ENCODE data around the gene PARD3.
"Not testable (repeated sequence)": the region's sequence is repeated elsewhere in the genome, so short reads cannot be mapped to it uniquely, and the experiment has no call there.

Gene PARD3

DNA sequence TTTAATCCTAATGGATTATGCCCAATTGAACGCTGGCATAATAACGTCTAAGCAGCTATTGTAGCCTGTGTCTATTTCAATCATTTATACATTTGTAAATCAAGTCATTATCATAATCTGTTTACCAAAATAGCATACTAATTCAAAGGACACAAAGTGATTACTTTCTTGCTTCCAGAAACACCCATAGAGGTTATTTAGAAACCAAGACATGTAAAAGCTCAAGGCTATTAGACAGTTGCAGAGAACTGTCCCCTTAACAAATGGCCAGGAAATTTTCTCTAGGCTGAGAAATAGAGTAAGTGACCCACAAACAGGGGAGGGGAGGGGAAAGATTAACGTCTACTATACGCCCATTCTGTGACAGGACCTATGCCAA lies 455.7 kb downstream of the PARD3 start:
- DNase-seq = no peak

GRCh38 chr10:34358729-34359434 lies 456.2 kb downstream of the PARD3 start:
- DNase-seq = no peak

DNA sequence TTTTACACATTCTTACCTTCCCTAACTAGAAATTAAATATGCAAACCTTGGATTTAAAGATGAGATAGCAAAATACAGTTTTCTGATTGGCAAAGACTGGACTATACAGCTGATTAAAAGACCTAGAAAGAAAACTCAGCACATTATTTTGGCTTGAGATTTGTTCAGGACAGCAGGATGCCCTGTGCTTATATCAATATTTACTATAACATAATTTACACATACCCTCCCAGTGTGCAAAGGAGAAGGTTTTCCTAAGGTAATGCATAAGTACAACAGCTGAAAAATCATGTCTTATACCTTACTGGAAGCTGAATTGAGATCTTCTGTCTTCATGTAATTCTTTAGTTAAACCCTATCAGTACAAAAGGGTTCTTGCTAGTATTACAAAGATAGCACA lies 458.6 kb downstream of the PARD3 start:
- DNase-seq = no peak

DNA sequence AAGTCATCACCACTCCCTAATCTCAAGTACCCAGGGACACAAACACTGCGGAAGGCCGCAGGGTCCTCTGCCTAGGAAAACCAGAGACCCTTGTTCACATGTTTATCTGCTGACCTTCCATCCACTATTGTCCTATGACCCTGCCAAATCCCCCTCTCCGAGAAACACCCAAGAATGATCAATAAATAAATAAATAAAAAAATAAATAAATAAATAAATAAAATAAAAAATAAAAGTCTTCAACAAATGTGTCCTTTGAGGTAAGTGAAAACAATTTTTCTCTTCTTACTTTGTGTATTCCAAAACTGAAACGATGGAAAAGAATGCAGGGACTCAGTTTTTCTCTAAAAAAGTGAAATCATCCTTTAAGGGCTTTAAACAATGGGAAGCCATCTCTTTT lies 461.6 kb downstream of the PARD3 start:
- not testable (repeated sequence) for DNase-seq

DNA sequence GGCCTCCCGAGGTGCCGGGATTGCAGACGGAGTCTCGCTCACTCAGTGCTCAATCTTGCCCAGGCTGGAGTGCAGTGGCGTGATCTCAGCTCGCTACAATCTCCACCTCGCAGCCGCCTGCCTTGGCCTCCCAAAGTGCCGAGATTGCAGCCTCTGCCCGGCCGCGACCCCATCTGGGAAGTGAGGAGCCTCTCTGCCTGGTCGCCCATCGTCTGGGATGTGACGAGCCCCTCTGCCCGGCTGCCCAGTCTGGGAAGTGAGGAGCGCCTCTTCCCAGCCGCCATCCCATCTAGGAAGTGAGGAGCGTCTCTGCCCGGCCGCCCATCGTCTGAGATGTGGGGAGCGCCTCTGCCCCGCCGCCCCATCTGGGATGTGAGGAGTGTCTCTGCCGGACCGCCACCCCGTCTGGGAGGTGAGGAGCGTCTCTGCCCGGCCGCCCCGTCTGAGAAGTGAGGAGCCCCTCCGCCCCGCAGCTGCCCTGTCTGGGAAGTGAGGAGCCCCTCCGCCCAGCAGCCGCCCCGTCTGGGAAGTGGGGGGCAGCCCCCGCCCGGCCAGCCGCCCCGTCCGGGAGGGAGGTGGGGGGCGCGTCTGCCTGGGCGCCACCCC lies 462.4 kb downstream of the PARD3 start:
- DNase-seq = not testable (repeated sequence)

- no peak for DNase-seq
Observed at GRCh38 chr10:34351161-34351560, 463.9 kb downstream of the PARD3 start.

DNA sequence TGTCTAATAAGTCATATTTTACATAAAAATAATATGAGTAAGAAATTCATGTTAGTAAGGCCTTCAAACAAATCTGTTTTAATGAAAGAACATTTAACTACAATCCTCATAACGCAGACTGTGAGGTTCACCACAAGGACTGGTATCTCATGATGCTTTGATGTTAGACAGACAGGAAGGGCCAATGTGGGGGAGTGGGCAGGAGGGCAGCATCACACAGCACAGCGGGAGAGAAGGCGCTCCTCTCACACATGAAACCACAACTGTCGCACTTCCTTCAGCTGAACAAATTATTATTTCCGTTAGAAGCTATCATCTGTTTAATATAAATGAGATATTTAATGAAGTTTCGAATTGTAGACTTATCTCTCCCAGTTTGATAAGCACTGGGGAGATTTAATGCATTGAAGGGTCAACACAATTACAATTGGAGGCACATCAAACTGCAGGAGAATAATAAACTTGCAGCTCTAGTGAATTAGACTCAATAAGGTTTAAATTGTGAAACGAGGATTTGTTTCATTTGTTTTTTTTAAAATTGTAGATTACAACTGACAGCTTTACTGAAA lies 466.1 kb downstream of the PARD3 start:
- DNase-seq = no peak

GRCh38 chr10:34348021-34348420 lies 467.1 kb downstream of the PARD3 start:
- no peak for DNase-seq

DNA sequence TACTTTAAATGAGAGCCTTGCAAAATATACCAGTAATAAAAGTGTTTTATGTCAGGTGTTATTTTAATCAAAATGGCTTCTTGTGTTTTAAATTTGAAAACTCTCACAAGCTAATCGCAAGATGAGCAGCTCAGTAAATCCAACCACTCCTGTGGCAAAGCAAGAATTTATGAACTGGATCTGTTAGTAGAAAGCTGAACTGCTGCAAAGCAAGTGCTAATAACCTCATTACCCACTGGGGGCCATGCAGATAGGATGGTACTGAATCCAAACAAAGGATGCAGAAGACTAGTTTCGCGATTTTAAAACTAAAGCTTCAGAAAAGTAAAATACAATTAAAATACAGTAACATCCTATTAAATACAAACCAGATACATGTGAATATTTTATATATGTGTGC lies 468.0 kb downstream of the PARD3 start:
- DNase-seq = no peak

- no peak for DNase-seq
Observed at GRCh38 chr10:34346516-34347100, 468.5 kb downstream of the PARD3 start.

DNA sequence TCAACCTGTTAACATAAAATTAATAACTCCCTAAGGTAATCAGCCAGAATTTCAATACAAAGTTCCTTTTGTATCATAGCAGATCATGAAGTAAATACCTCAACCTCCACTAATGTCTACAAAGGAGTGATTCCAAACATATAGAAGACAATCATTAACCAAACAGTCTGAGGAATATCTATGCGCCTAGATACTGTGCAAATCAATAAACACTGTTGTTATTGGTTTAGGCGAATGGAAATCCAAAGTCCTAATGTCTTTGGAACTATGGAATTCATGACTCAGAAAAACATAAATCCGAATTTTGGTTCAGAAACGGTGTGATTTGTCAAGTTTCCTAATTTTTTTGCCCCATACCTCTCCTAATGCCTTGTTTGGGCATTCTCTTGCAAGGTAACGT lies 469.7 kb downstream of the PARD3 start:
- DNase-seq = no peak

- no peak for DNase-seq
Observed at GRCh38 chr10:34343764-34344163, 471.3 kb downstream of the PARD3 start.

DNA sequence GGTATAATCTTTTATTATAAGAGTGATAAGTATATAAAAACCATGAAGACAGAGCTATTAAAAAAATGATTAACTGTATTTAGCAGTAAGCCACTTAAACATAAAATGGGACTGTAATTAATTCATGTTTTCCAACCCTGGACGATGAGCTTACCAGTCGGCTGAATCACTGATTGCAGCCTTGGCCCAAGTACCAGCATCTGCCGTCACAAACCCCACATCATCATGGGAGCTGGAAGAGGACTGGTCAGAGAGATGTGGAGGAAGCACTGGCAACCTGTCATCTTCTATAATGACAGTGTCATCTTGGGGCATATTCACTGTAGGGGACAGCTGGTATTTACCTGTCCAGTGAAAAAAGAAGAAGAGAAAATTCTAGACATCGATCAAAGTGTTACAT lies 473.6 kb downstream of the PARD3 start:
- no peak for DNase-seq

- DNase-seq = no peak
Observed at GRCh38 chr10:34340934-34341333, 474.2 kb downstream of the PARD3 start.

- DNase-seq = no peak
Observed at GRCh38 chr10:34339816-34340553, 475.1 kb downstream of the PARD3 start.

DNA sequence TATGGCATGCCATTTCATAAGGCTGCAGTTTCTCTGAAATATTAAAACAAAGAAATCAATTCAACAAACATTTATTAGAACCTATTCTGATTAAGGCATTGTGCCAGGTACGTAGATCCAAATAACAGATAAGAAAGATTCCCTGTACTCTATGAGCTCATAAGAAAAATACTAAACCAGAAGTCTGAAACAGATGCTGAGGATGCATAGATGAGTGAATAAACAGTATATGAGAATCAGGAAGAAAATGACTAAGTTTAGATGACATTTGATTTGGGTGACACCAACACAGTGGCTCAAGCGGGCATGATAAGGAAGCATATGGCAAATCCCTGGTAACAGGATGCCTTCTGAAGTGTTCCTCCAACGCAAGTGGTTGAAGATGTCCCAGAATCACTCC lies 477.2 kb downstream of the PARD3 start:
- no peak for DNase-seq

DNA sequence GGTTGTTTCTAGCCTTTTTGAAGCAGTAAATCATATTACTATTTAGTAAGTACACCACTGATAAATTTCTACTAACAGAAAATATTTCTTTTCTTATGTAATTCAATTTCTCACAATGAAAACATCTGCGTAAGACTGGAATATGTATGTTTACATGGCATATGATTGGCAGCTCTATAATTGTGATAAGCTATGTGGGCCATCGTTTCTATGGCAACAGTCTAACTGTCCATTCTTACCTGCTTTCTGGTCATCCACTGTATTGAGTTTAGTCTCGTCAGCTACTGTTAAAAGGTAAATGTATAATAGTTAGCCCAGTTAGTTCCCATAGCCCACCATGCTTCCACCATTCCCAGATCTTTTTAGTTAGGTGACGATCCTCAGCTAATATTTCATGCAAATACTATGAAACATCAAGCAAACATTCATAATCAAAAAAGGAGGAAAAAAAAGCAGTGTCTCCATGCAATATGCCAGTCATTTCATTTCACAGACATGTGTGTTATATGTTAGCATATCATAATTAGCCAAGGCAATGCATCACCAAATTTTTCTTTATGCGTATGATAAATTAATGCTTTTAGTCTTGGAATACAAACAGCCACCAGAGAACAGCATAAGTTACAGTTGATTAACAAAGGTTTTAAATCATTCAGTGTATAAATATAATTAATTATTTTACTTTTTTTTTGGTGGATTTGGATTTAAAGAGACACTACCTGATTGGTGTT lies 479.0 kb downstream of the PARD3 start:
- no peak for DNase-seq

DNA sequence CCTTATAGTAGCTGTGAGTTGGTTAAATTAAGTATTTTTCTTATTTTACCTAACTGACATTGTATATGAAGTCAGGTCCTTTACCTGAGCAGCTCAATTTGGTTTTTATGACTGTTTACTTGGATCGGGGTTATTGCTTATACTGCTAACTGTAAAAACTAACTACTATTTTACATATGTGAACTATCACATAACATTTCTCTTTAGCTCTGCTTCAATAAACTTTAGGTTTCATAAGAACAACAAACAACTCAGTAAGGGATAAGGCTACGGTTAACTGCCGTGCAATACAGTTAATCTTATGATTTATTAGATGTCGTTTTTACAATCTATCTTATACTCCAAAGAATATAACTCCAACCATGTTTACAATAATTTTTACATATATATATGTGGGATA lies 480.2 kb downstream of the PARD3 start:
- DNase-seq = no peak

- DNase-seq = no peak
Observed at GRCh38 chr10:34333513-34333912, 481.6 kb downstream of the PARD3 start.

GRCh38 chr10:34327184-34327583 lies 487.9 kb downstream of the PARD3 start:
- DNase-seq = no peak

DNA sequence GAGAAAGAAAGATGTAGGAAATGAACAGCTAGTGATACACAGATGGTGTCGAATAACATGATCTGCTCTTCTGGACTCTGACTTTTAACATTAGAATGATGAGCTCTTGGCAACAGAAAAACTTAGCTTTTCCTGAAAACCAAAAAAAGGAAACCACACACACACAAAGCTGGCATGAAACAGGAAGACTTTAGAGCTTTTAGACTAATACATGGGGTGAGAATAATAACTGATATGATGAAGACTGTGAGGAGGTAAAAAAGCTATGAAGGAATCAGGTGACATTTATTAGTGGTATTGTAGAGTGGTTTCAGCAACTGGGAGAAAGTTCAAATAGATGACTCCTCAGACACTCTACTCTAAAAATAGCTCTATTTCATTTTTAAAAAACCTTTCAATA lies 491.9 kb downstream of the PARD3 start:
- DNase-seq = no peak

Data from amygdala (tissue), 56 donors.